GM06990 (cell line): ENCODE results near the gene CEP112.

Experiments used
- DNase-seq: peaks from one replicate; pipeline ENCODE4 v3.0.0-alpha.2; 2011; ENCODE audit not compliant: insufficient read length; ENCODE audit errors: extremely low read depth
- H3K27me3 ChIP-seq: replicated peaks from 2 replicates; pipeline ENCODE4 v1.6.0; 2011; ENCODE audit warnings: low read length; ENCODE audit not compliant: control insufficient read depth, insufficient read depth
- H3K36me3 ChIP-seq: 2 replicates; pipeline ENCODE4 v1.5.1; 2011; ENCODE audit warnings: low read length; ENCODE audit not compliant: control insufficient read depth, insufficient read depth
- H3K4me3 ChIP-seq: replicated peaks from 2 replicates; pipeline ENCODE4 v1.5.1; 2011; ENCODE audit warnings: low read depth, mild to moderate bottlenecking, control low read depth, low read length
- CTCF ChIP-seq: IDR thresholded peaks from 2 replicates; pipeline ENCODE4 v1.5.1; 2011; ENCODE audit warnings: low read length, control low read depth, mild to moderate bottlenecking, inconsistent platforms; ENCODE audit not compliant: insufficient read depth, poor library complexity, severe bottlenecking

The CEP112 gene

GRCh38 chr17:65668211-65668610 lies 523.7 kb downstream of the CEP112 start:
- no peak for TF ChIP-seq CTCF
- H3K36me3 ChIP-seq = no peaks in the 10 kb centered on the region
- no peak for DNase-seq
- no peaks in the 10 kb centered on the region for H3K27me3 ChIP-seq
- H3K4me3 ChIP-seq = no peak overlapping the region

GRCh38 chr17:65667656-65668055 lies 524.3 kb downstream of the CEP112 start:
- no peaks in the 10 kb centered on the region for H3K27me3 ChIP-seq
- no peak for DNase-seq
- no peak for TF ChIP-seq CTCF
- H3K4me3 ChIP-seq = no peak overlapping the region
- H3K36me3 ChIP-seq = no peaks in the 10 kb centered on the region

- no peaks in the 10 kb centered on the region; the same call in 1 of the 2 replicates for H3K27me3 ChIP-seq
- TF ChIP-seq CTCF = no peak
- DNase-seq = no peak
- no peaks in the 10 kb centered on the region for H3K36me3 ChIP-seq
- no peak overlapping the region for H3K4me3 ChIP-seq
These were observed 525.0 kb downstream of the CEP112 start for GRCh38 chr17:65666876-65667321.

GRCh38 chr17:65665966-65666365 lies 526.0 kb downstream of the CEP112 start:
- H3K4me3 ChIP-seq = no peak overlapping the region
- no peak for TF ChIP-seq CTCF
- H3K36me3 ChIP-seq = no peaks in the 10 kb centered on the region
- H3K27me3 ChIP-seq = no peaks in the 10 kb centered on the region; the same call in 1 of the 2 replicates
- DNase-seq = no peak

- no peak for TF ChIP-seq CTCF
- Histone ChIP-seq H3K4me3 (no peak overlapping the region), H3K36me3 (no peaks in the 10 kb centered on the region), H3K27me3 (no peaks in the 10 kb centered on the region; the same call in 1 of the 2 replicates)
- DNase-seq = no peak
These were observed 527.2 kb downstream of the CEP112 start for GRCh38 chr17:65664696-65665095.

GRCh38 chr17:65664266-65664665 lies 527.7 kb downstream of the CEP112 start:
- H3K4me3 ChIP-seq = no peak overlapping the region
- no peaks in the 10 kb centered on the region for H3K36me3 ChIP-seq
- H3K27me3 ChIP-seq = no peaks in the 10 kb centered on the region; the same call in 1 of the 2 replicates
- DNase-seq = no peak
- TF ChIP-seq CTCF = no peak
